Lower lobe of right lung (tissue), 1 donor: ENCODE measurements around the gene FAHD2B. TPM values are rescaled to one million over a fixed set of nuclear protein-coding genes. Genes with fewer than 3 reads are reported as not detected.

Experiments
- total RNA-seq: library from RNA; stranded (reverse); fragmentation: NEBNext Ultra II Directional; extraction: Animal tissue kit (Norgen Biotek cat#: 25700); gene quantifications from one replicate; pipeline ENCODE4 v1.2.1, GENCODE V29; 2021
- donor health status: DM: no; HTN: yes; CAD: no; lungs with severe emphysema.

The FAHD2B gene
- total RNA-seq, 1 donor from 2014 or later: 11.8 TPM

Other genes starting within 250 kb of the FAHD2B start
- 9.4 TPM for gene ANKRD39, start 236.9 kb downstream of the FAHD2B start, total RNA-seq
- 24.3 TPM for gene SEMA4C, start 224.8 kb downstream of the FAHD2B start, total RNA-seq
- 0.38 TPM for gene FAM178B, start 108.3 kb downstream of the FAHD2B start, total RNA-seq
- 24.4 TPM for gene ANKRD36, start 18.3 kb upstream of the FAHD2B start, total RNA-seq